HepG2 (cell line): ENCODE results near the gene MAD2L2. TPM values are rescaled to one million over a fixed set of nuclear protein-coding genes. Genes with fewer than 3 reads are reported as not detected.

ENCODE experiments used
- ATAC-seq: fragments of 200-7000 bp; cut with Tn5 transposase; 3 replicates; pipeline ENCODE4 v1.9.1; 2020; ENCODE audit warnings: mild to moderate bottlenecking, moderate library complexity
- BruUV-seq: library from RNA; stranded (reverse); fragments of 400-500 nt; replicated peaks from 2 replicates; lab custom pipeline; 2021; lab: Mats Ljungman, UMichigan
- CTCF ChIA-PET: fragments of 300-600 bp; formaldehyde crosslinking; extraction: SDS; loops from one replicate; lab custom pipeline; 2021; ENCODE audit warnings: low total read pairs, inconsistent platforms, low intra/inter-chr PET ratio; lab: Yijun Ruan, JAX
- POLR2A ChIA-PET: fragments of 350-600 bp; sonication (Branson Sonifier 250); formaldehyde crosslinking; loops from one replicate; lab custom pipeline; 2020; ENCODE audit warnings: antibody characterized with exemption, inconsistent platforms; lab: Yijun Ruan, JAX
- DNase-seq: peaks from one replicate; pipeline ENCODE4 v3.0.0-alpha.2; 2015; ENCODE audit warnings: low spot score
- FAIRE-seq: peaks from 3 replicates; lab custom pipeline; 2011; peaks lifted over from hg19 to GRCh38; lab: Jason Lieb, UNC
- H2AFZ ChIP-seq: one replicate; pipeline ENCODE4 v1.6.1; 2011; ENCODE audit warnings: low read length, inconsistent platforms
- H3K27ac ChIP-seq: fragments of 300-600 bp; 3 replicates; pipeline ENCODE4 v1.8.0; 2011; ENCODE audit warnings: mixed run types, mild to moderate bottlenecking, mixed read lengths, low read length, inconsistent platforms; ENCODE audit not compliant: insufficient read depth; ENCODE audit errors: extremely low read length
- H3K27me3 ChIP-seq, 2 experiments: fragments of 200-600 bp in 1 of 2; 2 replicates in 1 of 2; 3 replicates in 1 of 2; pipeline versions ENCODE4 v1.6.0 to v1.8.0; 2011; ENCODE audit warnings: low read length in 2 of 2, mild to moderate bottlenecking in 2 of 2, moderate library complexity in 2 of 2, inconsistent platforms in 1 of 2; ENCODE audit not compliant: insufficient read depth in 2 of 2, control insufficient read depth in 1 of 2
- H3K36me3 ChIP-seq, 2 experiments: fragments of 200-600 bp in 1 of 2; replicated peaks in 1 of 2; 2 replicates in 1 of 2; 3 replicates in 1 of 2; pipeline versions ENCODE4 v1.5.1 to v1.8.0; 2011; ENCODE audit warnings: low read length in 2 of 2, inconsistent platforms in 1 of 2; ENCODE audit not compliant: insufficient read depth in 2 of 2, control insufficient read depth in 1 of 2
- H3K4me1 ChIP-seq: 2 replicates; pipeline ENCODE4 v1.5.1; 2012; ENCODE audit warnings: low read length, inconsistent platforms; ENCODE audit not compliant: insufficient read depth
- H3K4me2 ChIP-seq: 2 replicates; pipeline ENCODE4 v1.6.0; 2011; ENCODE audit warnings: low read depth, low read length, inconsistent platforms
- H3K4me3 ChIP-seq, 3 experiments: fragments of 200-600 bp in 1 of 3; sonication (generic), shearing (Covaris generic) in 1 of 3; replicated peaks in 1 of 3; 2 replicates each; pipeline ENCODE4 v1.5.1; 2011 to 2016; ENCODE audit warnings: low read length in 3 of 3, inconsistent platforms in 2 of 3, low read depth in 2 of 3, mild to moderate bottlenecking in 2 of 3, control low read depth in 1 of 3, mixed read lengths in 1 of 3; ENCODE audit not compliant: insufficient read depth in 1 of 3
- H3K79me2 ChIP-seq: one replicate; pipeline ENCODE4 v1.6.1; 2011; ENCODE audit warnings: low read length, inconsistent platforms; ENCODE audit not compliant: insufficient read depth
- H3K9ac ChIP-seq: 2 replicates; pipeline ENCODE4 v1.6.0; 2011; ENCODE audit warnings: mild to moderate bottlenecking, low read depth, low read length, inconsistent platforms; ENCODE audit not compliant: insufficient read depth
- H3K9me3 ChIP-seq: 2 replicates; pipeline ENCODE4 v1.5.1; 2012; ENCODE audit warnings: mild to moderate bottlenecking, low read length
- H4K20me1 ChIP-seq: 2 replicates; pipeline ENCODE4 v1.6.0; 2011; ENCODE audit warnings: inconsistent platforms, mild to moderate bottlenecking, low read length, moderate library complexity; ENCODE audit not compliant: insufficient read depth
- HDAC6 ChIP-seq: fragments of 200-600 bp; sonication (generic); IDR thresholded peaks from 2 replicates; pipeline ENCODE4 v1.7.0; 2017; ENCODE audit warnings: mild to moderate bottlenecking, antibody characterized with exemption, low read length, low read depth
- IKZF4 ChIP-seq: sonication (generic); formaldehyde crosslinking; IDR thresholded peaks from 2 replicates; pipeline ENCODE4 v1.5.1; 2020; ENCODE audit warnings: borderline replicate concordance, mild to moderate bottlenecking, low read depth, missing genetic modification reagents; ENCODE audit errors: not compliant biosample characterization
- PRDM10 ChIP-seq: sonication (generic); formaldehyde crosslinking; IDR thresholded peaks from 2 replicates; pipeline ENCODE4 v1.4.0; 2020; ENCODE audit warnings: low read depth, missing genetic modification reagents
- ZNF263 ChIP-seq: sonication (generic); formaldehyde crosslinking; IDR thresholded peaks from 2 replicates; pipeline ENCODE4 v1.4.0; 2020; ENCODE audit warnings: missing genetic modification reagents
- ZNF33B ChIP-seq: sonication (generic); formaldehyde crosslinking; IDR thresholded peaks from 2 replicates; pipeline ENCODE4 v1.5.1; 2020; ENCODE audit warnings: mild to moderate bottlenecking, missing genetic modification reagents
- WGBS: methylation state at CpG from one replicate; pipeline ENCODE4 v1.1.6; 2017; ENCODE audit warnings: low lambda C conversion rate; 5-methylcytosine and 5-hydroxymethylcytosine counted together
- in situ Hi-C: cut with HindIII; loops from 2 replicates; pipeline ENCODE4 v1.10.0; 2017; ENCODE audit warnings: low pct_unique_long_range_greater_than_20kb; ENCODE audit not compliant: extremely low pct_ligation_motif_present
- intact Hi-C: fragments of 100-400 bp; cut with micrococcal nuclease; formaldehyde crosslinking; loops from one replicate; pipeline ENCODE4 v1.10.0; 2022; ENCODE audit not compliant: unreplicated experiment
- polyA plus RNA-seq, 8 experiments: library from polyadenylated mRNA; depleted of rRNA in 3 of 8; stranded (reverse) in 7 of 8; unstranded in 1 of 8; fragments of >200 nt; fragmentation: Illumina TruSeq in 4 of 8; extraction: Trizol in 4 of 8; gene quantifications; 2 replicates each; pipeline versions ENCODE4 v1.2.1 to v1.2.3, GENCODE V29; 2011 to 2016; ENCODE audit warnings: low read depth in 4 of 8, missing spikeins in 1 of 8, mixed read lengths in 1 of 8; ENCODE audit not compliant: insufficient read depth in 1 of 8
- total RNA-seq, 5 experiments: library from RNA; depleted of rRNA; stranded (reverse); fragments of >200 nt; fragmentation: Illumina TruSeq; extraction: Trizol; gene quantifications; 2 replicates each; pipeline ENCODE4 v1.2.3, GENCODE V29; 2016; ENCODE audit warnings: low read depth in 1 of 5
- TF ChIP-seq, protein P1 (sequence below): IDR thresholded peaks from 2 replicates; pipeline ENCODE4 v1.6.1; 2012; ENCODE audit warnings: low read length, improper control_type of control experiment

The MAD2L2 gene
- total and polyA plus RNA-seq, 2 of the 13 experiments (the other 11 are each of a cell fraction or from before 2014, with no cell fraction given) = 51.8 to 53.8 TPM

- Histone ChIP-seq H3K9me3 (no peaks in the 10 kb centered on the region), H2AFZ (no peak overlapping the region), H3K27me3 (no peaks in the 10 kb centered on the region), H3K79me2 (peaks cover 11% of the 10 kb centered on the region), H3K36me3 (peaks cover 0 to 2% of the 10 kb centered on the region in 2 experiments; a peak in 1 of 5 replicates), H3K4me1 (peaks cover 55% of the 10 kb centered on the region), H3K27ac (no peak overlapping the region), H3K4me2 (no peak overlapping the region), H4K20me1 (peaks cover 9% of the 10 kb centered on the region), H3K9ac (no peak overlapping the region), H3K4me3 (no peak overlapping the region)
- in situ Hi-C loops = loop anchor here (10.0 to 25.0 kb wide), 2 partner anchors 403 to 610 kb away; partner anchors contain the start of gene MASP2
- CTCF ChIA-PET = no interaction called here
- ATAC-seq (no peak), FAIRE-seq (no peak), DNase-seq (no peak)
- BruUV-seq = no TSS peak
- WGBS = 94% methylated on average over 7 of the region's 7 CpGs
- POLR2A ChIA-PET = interaction anchor here (1.3 kb wide), 1 partner anchor 17 kb away, joined by 3 read pairs; the partner anchor contains the start of gene FBXO6
- intact Hi-C loops = no loop called here
- no peak for TF ChIP-seq PRDM10 (CRISPR knock-in tag)
- TF ChIP-seq IKZF4 (CRISPR knock-in tag) = no peak
- TF ChIP-seq ZNF33B = no peak
- no peak for TF ChIP-seq ZNF263
- TF ChIP-seq, protein P1, sequence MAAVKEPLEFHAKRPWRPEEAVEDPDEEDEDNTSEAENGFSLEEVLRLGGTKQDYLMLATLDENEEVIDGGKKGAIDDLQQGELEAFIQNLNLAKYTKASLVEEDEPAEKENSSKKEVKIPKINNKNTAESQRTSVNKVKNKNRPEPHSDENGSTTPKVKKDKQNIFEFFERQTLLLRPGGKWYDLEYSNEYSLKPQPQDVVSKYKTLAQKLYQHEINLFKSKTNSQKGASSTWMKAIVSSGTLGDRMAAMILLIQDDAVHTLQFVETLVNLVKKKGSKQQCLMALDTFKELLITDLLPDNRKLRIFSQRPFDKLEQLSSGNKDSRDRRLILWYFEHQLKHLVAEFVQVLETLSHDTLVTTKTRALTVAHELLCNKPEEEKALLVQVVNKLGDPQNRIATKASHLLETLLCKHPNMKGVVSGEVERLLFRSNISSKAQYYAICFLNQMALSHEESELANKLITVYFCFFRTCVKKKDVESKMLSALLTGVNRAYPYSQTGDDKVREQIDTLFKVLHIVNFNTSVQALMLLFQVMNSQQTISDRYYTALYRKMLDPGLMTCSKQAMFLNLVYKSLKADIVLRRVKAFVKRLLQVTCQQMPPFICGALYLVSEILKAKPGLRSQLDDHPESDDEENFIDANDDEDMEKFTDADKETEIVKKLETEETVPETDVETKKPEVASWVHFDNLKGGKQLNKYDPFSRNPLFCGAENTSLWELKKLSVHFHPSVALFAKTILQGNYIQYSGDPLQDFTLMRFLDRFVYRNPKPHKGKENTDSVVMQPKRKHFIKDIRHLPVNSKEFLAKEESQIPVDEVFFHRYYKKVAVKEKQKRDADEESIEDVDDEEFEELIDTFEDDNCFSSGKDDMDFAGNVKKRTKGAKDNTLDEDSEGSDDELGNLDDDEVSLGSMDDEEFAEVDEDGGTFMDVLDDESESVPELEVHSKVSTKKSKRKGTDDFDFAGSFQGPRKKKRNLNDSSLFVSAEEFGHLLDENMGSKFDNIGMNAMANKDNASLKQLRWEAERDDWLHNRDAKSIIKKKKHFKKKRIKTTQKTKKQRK = no peak
- no peak for TF ChIP-seq HDAC6
Measured at GRCh38 chr1:11647333-11647732, 33.6 kb downstream of the MAD2L2 start.
